Stromal cell of bone marrow (primary cell): ENCODE measurements around the gene LY9.
"Not testable (repeated sequence)": the region's sequence is repeated elsewhere in the genome, so short reads cannot be mapped to it uniquely, and the experiment has no call there.

Experiments
- DNase-seq: peaks from one replicate; pipeline ENCODE4 v3.0.0-alpha.2; 2012; ENCODE audit warnings: low read depth

Gene LY9

GRCh38 chr1:160866001-160866694 lies 70.2 kb downstream of the LY9 start:
- no peak for DNase-seq

- no peak for DNase-seq
Measured at GRCh38 chr1:160866695-160867260, 70.8 kb downstream of the LY9 start.

GRCh38 chr1:160867651-160868050 lies 71.7 kb downstream of the LY9 start:
- DNase-seq, result not testable (repeated sequence)

- no peak for DNase-seq
Measured at GRCh38 chr1:160868141-160868540, 72.2 kb downstream of the LY9 start.

- no peak for DNase-seq
Measured at GRCh38 chr1:160874935-160875334, 79.0 kb downstream of the LY9 start.

GRCh38 chr1:160875591-160875990 lies 79.6 kb downstream of the LY9 start:
- DNase-seq, result not testable (repeated sequence)

GRCh38 chr1:160876311-160876710 lies 80.3 kb downstream of the LY9 start:
- DNase-seq, result no peak

- DNase-seq, result no peak
Measured at GRCh38 chr1:160877221-160877620, 81.2 kb downstream of the LY9 start.
